Cortex of kidney (tissue), 1 donor: ENCODE data around the gene HIRIP3.
A peak's percentile ranks its signal among the peaks of the same experiment; 100 is the strongest.

Experiments used
- DNase-seq: peaks from one replicate; lab custom pipeline; 2025; lab: John Stamatoyannopoulos, UW

Gene HIRIP3

GRCh38 chr16:29996766-29997250 lies 1.4 kb upstream of the HIRIP3 start:
- no peak for DNase-seq

- DNase-seq, result peak; percentile 73
Measured at GRCh38 chr16:29995911-29996765, 721 bp upstream of the HIRIP3 start, which contains the start of gene INO80E. Gene INO80E, plus strand, starts transcription at chr16:29996241. Its CDS starts 70 bp downstream, at chr16:29996311.

GRCh38 chr16:29994600-29995323 lies 655 bp downstream of the HIRIP3 start:
- DNase-seq, result no peak

- DNase-seq, result no peak
Measured at GRCh38 chr16:29993903-29994599, 1.4 kb downstream of the HIRIP3 start.

GRCh38 chr16:29993191-29993902 lies 2.1 kb downstream of the HIRIP3 start:
- no peak for DNase-seq

- no peak for DNase-seq
Measured at GRCh38 chr16:29992344-29992967, 3.0 kb downstream of the HIRIP3 start.

GRCh38 chr16:29991571-29991904 lies 3.9 kb downstream of the HIRIP3 start:
- DNase-seq, result no peak

GRCh38 chr16:29990883-29991570 lies 4.4 kb downstream of the HIRIP3 start:
- no peak for DNase-seq

- no peak for DNase-seq
Measured at GRCh38 chr16:29990034-29990433, 5.4 kb downstream of the HIRIP3 start.

GRCh38 chr16:29989111-29989858 lies 6.1 kb downstream of the HIRIP3 start:
- DNase-seq, result no peak

GRCh38 chr16:29988346-29989075 lies 6.9 kb downstream of the HIRIP3 start:
- DNase-seq, result no peak

GRCh38 chr16:29987371-29988085 lies 7.9 kb downstream of the HIRIP3 start:
- DNase-seq, result no peak

GRCh38 chr16:29986931-29987330 lies 8.5 kb downstream of the HIRIP3 start:
- DNase-seq, result no peak

- DNase-seq, result no peak
Measured at GRCh38 chr16:29986231-29986630, 9.2 kb downstream of the HIRIP3 start.

- DNase-seq, result no peak
Measured at GRCh38 chr16:29985271-29985811, 10.1 kb downstream of the HIRIP3 start.

- DNase-seq, result no peak
Measured at GRCh38 chr16:29984764-29985147, 10.7 kb downstream of the HIRIP3 start.

- DNase-seq, result no peak
Measured at GRCh38 chr16:29984137-29984763, 11.2 kb downstream of the HIRIP3 start.
